IgD-negative memory B cell (primary cell): ENCODE measurements around the gene SUMO3. TPM values are rescaled to one million over a fixed set of nuclear protein-coding genes. Genes with fewer than 3 reads are reported as not detected.

ENCODE experiments used
- H3K27ac Mint-ChIP-seq, 3 donors: one replicate each; pipeline ENCODE4 v1.8.0; 2020 to 2022; ENCODE audit warnings: mild to moderate bottlenecking in 3 of 3, mixed read lengths in 3 of 3, moderate library complexity in 1 of 3
- H3K27me3 Mint-ChIP-seq: one replicate; pipeline ENCODE4 v1.8.0; 2021; ENCODE audit warnings: mixed read lengths
- H3K36me3 Mint-ChIP-seq: one replicate; pipeline ENCODE4 v1.8.0; 2020; ENCODE audit warnings: mild to moderate bottlenecking, mixed read lengths
- H3K4me1 Mint-ChIP-seq, 3 donors: one replicate each; pipeline ENCODE4 v1.8.0; 2020 to 2022; ENCODE audit warnings: mixed read lengths in 3 of 3, mild to moderate bottlenecking in 1 of 3
- H3K4me3 Mint-ChIP-seq, 4 donors: one replicate each; pipeline ENCODE4 v1.8.0; 2020 to 2022; ENCODE audit warnings: mild to moderate bottlenecking in 4 of 4, mixed read lengths in 4 of 4, moderate library complexity in 3 of 4
- H3K9me3 Mint-ChIP-seq, 3 donors: one replicate each; pipeline ENCODE4 v1.8.0; 2020 to 2021; ENCODE audit warnings: mixed read lengths in 3 of 3, mild to moderate bottlenecking in 1 of 3
- polyA plus RNA-seq: library from polyadenylated mRNA; unstranded; fragments of 300-500 nt; fragmentation: Illumina TruSeq; gene quantifications from one replicate; pipeline ENCODE4 v1.2.3, GENCODE V29; 2021

Gene SUMO3
- polyA plus RNA-seq, 1 donor from 2014 or later: 92.3 TPM

DNA sequence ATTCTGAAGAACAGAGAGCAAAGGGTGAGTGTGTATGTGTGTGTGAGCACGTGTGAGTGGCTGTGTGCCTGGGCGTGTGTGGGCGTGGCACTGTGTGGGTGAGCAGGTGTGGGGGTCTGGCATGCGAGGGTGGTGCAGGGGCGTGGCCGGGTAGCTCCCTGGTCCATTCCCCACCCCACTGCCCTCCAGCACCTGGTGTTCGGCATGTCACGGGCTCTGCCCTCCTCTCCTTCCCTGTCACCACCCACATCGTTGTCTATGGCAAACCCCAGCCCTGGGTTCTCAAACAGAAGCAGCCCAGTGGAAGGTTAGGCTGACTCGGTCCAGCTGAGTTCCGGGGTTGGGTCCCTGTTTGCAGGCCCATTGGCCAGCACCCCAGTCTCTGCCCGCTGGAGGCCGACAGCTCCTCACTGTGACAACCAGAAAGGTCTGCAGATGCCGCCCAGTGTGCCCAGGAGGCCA lies 56.1 kb downstream of the SUMO3 start:
- H3K27ac Mint-ChIP-seq: no peak overlapping the region
- no peaks in the 10 kb centered on the region for H3K27me3 Mint-ChIP-seq
- H3K9me3 Mint-ChIP-seq: no peaks in the 10 kb centered on the region
- peaks cover 0 to 9% (median 6%) of the 10 kb centered on the region in 3 donors for H3K4me1 Mint-ChIP-seq
- H3K36me3 Mint-ChIP-seq: no peaks in the 10 kb centered on the region
- peak overlapping the region in 1 of 4 donors; percentile 39 for H3K4me3 Mint-ChIP-seq

DNA sequence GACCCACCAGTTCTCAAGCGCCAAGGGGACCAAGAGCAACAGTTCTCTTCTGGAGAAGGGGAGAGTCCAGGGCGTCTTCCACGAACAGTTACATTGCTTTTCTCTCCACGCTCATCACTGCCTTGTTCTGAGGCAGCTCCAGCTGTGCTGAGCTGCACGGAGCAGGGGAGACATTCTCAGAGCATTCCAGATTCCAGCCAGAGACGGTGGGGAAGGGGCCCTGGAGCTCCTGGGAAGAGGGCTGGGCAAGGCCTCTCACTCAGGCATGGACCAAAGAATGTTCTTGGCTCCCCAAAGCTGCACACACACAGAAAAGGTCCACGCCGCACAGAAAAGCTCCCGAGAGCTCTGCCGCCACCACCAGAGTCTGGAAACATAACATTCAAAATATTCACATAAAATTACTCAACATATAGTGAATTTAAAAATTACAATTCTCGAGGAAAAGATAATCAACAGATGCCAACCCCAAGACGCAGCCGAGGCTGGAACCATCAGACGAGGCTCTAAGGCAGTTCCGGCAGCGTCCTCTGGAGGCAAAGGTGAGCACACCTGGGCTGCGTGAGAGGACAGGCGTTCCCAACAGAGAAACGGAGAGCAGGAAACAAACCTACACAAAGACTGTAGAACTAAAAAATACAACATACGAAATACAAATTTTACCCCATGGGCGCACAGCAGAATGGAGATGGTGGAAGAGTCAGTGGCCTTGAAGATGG lies 56.7 kb downstream of the SUMO3 start:
- Mint-ChIP-seq H3K27me3 (no peaks in the 10 kb centered on the region), H3K9me3 (no peaks in the 10 kb centered on the region), H3K4me1 (peaks cover 0 to 9% (median 6%) of the 10 kb centered on the region in 3 donors), H3K36me3 (no peaks in the 10 kb centered on the region), H3K27ac (no peak overlapping the region), H3K4me3 (no peak overlapping the region)

DNA sequence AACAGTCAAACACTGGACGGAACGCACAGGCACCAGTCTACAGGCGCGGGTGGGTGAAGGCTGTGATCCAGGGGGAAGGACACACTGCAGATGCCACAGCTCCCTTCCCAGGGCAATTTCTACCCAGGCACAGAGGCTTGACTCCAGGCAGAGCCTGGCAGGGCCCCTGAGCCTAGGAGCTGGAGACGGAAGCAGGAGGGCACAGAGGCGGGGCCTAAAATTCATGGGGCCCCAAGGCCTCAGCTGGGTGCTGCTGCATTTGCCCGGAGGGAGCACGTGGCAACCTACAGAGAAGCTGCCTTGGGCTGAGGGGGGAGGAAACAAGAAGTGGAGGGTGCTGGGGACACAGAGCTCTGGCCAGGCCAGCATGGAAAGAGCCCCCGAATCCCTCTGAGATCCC lies 57.5 kb downstream of the SUMO3 start:
- no peak overlapping the region for H3K27ac Mint-ChIP-seq
- peaks cover 0 to 4% (median 3%) of the 10 kb centered on the region in 3 donors for H3K4me1 Mint-ChIP-seq
- no peaks in the 10 kb centered on the region for H3K27me3 Mint-ChIP-seq
- H3K4me3 Mint-ChIP-seq: no peak overlapping the region
- no peaks in the 10 kb centered on the region for H3K36me3 Mint-ChIP-seq
- no peaks in the 10 kb centered on the region for H3K9me3 Mint-ChIP-seq

DNA sequence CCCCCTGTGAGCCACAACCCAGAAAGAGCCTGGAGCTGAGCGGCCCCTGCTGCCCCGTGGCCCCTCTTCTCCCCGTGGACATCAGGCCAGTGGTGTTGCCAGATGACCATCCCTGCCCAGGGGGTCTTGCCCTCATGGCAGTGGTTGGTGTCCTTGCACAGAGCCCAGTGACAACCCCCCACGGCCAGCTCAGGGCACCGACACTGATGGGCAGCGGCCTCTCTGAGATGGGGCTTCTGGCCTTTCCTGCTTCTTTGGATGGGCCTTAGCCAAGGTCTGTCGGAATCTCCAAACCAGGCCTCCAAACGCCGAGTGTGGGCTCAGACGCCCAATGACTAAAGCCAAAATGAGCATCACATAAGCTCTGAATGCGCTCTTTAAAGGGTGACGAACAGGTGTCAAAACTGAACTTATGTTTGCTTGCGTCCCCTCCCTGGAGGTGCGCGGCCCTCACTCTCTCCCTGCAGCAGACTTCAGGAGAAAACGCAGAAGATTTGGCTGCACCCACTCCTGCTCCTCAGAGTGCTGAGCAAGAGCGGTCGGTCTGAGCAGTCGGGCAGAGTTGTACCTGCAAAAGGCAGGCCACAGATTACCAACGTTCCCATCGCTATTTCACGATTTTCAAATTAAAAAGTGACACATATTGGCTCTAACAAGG lies 58.1 kb downstream of the SUMO3 start:
- Mint-ChIP-seq H3K36me3 (no peaks in the 10 kb centered on the region), H3K27me3 (no peaks in the 10 kb centered on the region), H3K9me3 (peaks cover 0 to 4% (median 0%) of the 10 kb centered on the region in 3 donors), H3K4me3 (no peak overlapping the region), H3K4me1 (peaks cover 0 to 4% (median 3%) of the 10 kb centered on the region in 3 donors), H3K27ac (no peak overlapping the region)

DNA sequence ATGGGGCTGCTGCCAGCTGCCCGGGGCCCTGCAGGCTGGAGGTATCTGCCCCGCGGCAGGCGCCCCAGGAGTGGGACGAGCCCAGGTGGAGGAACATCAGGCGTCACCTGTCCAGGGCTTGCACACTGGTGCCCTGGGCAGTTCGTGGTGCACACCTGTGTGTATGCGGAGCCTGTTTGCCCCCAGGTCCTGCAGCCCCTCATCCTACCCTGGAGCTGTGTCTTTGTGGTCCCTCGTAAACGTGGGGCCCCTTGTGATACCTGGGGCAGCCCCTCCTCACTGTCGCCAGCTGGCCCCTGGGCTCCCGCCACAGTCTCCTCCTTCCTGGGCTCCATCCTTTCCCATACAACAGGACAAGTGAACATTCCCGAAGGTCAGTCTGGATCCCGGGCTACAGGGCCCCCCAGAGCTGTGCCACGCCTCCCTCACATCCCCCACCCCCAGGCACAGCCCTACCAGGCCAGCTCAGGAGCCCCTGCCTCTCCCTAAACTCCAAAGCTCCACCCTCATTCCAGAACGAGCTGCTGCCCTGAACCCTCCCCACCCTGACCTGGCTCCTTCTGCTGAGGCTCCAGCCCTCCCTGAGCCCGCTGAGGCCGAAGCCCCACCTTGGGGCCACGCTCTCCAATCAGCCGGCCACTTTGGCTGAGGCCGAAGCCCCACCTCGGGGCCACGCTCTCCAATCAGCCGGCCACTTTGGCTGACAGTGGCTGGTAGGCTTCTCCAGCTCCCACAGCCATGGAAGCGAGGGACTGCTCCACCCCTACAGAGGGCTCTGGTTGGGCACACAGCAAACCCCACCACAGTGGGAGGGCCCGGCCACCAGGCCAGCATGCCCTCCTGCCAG lies 58.9 kb downstream of the SUMO3 start:
- no peak overlapping the region for H3K27ac Mint-ChIP-seq
- no peaks in the 10 kb centered on the region for H3K36me3 Mint-ChIP-seq
- peaks cover 0 to 6% (median 0%) of the 10 kb centered on the region in 3 donors for H3K9me3 Mint-ChIP-seq
- no peak overlapping the region for H3K4me3 Mint-ChIP-seq
- peaks cover 0 to 4% (median 3%) of the 10 kb centered on the region in 3 donors for H3K4me1 Mint-ChIP-seq
- no peaks in the 10 kb centered on the region for H3K27me3 Mint-ChIP-seq

DNA sequence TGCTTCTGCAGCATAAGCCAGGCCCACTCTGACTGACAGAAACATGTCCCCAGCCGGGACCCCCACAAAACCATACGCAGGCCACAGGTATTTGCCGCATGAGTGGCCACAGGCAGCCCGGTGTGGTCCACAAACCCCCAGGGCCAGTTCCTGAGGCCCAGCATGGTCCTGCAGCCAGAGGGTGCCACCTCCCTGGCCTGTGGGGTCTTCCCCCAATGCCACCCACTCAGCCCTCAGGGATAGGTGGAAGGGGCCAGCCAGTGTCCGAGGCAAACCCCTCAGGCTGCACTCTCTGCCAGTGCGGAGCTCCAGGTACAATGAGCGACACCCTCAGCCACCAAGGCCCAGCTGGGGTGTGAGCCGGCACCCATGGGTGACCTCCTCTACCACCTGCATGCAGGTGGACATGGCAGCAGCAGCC lies 59.7 kb downstream of the SUMO3 start:
- peaks cover 0 to 6% (median 0%) of the 10 kb centered on the region in 3 donors for H3K9me3 Mint-ChIP-seq
- H3K27me3 Mint-ChIP-seq: no peaks in the 10 kb centered on the region
- peaks cover 0 to 4% (median 3%) of the 10 kb centered on the region in 3 donors for H3K4me1 Mint-ChIP-seq
- no peak overlapping the region for H3K4me3 Mint-ChIP-seq
- H3K27ac Mint-ChIP-seq: no peak overlapping the region
- H3K36me3 Mint-ChIP-seq: no peaks in the 10 kb centered on the region

DNA sequence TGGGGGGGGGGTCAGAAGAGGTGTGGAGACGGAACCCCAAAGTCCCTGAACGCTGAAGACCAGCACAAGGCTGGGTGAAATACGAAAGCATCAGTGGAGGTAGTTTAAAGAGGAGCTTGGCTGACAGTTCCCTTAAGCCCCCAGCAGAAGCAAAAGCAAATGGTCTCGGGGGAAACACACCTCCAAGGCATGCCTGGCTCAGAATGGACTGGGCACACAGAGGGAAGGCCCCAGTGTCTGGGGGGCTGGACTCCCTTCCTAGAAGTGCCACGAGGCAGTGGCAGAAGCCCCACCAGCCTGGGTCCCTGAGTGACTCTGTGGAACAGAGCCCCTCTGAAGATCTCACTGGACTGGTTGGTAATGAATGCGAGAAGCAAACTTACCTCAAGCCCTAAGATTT lies 60.1 kb downstream of the SUMO3 start:
- Mint-ChIP-seq H3K36me3 (no peaks in the 10 kb centered on the region), H3K9me3 (peaks cover 0 to 6% (median 0%) of the 10 kb centered on the region in 3 donors), H3K4me3 (no peak overlapping the region), H3K27me3 (no peaks in the 10 kb centered on the region), H3K4me1 (peaks cover 0 to 4% (median 3%) of the 10 kb centered on the region in 3 donors), H3K27ac (no peak overlapping the region)

DNA sequence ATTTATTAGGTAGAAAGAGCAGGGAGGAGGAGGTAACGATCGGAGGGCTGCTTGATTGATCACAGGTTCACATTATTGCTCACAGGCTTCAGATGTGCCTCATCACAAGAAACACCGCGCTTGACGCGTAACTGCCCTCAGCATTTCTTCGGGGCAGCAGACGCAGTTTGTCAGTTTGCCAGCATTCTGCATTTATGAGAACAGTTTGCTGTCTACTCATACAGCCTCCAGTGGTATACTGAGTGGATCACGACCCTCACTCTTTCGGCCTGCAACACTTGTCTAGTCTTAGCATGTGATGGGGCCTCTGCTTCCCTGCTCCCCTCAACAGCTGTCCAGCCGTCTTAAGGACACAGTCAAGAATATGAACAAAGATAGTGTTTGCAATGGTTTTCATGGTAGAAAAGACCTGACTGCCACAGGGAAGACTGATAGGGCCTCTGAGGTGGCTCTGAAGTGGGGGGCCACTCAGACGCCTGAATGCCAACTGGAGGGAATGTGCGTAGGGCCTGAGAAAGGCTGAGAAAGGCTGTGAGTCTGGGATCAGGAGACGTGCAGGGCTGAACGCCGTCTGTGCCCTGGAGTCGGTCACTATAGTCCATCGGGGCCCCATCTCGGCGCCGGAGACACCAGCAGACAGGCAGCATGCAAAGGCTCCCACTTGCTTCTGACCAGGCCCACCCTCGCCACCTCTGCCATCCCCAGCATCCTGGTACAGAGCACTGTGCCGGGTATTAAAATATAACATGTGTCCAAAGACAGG lies 61.3 kb downstream of the SUMO3 start:
- H3K27me3 Mint-ChIP-seq: no peaks in the 10 kb centered on the region
- no peaks in the 10 kb centered on the region for H3K36me3 Mint-ChIP-seq
- H3K4me3 Mint-ChIP-seq: no peak overlapping the region
- peaks cover 0 to 4% (median 3%) of the 10 kb centered on the region in 3 donors for H3K4me1 Mint-ChIP-seq
- no peak overlapping the region for H3K27ac Mint-ChIP-seq
- peaks cover 0 to 6% (median 0%) of the 10 kb centered on the region in 3 donors for H3K9me3 Mint-ChIP-seq

Other genes starting within 250 kb of the SUMO3 start
- not detected for gene KRTAP10-4, start 244.3 kb downstream of the SUMO3 start, polyA plus RNA-seq
- not detected for gene KRTAP10-5, start 237.5 kb downstream of the SUMO3 start, polyA plus RNA-seq
- gene KRTAP10-6, start 225.6 kb downstream of the SUMO3 start, polyA plus RNA-seq: not detected
- gene KRTAP10-7, start 217.5 kb downstream of the SUMO3 start, polyA plus RNA-seq: not detected
- not detected for gene KRTAP10-8, start 206.0 kb downstream of the SUMO3 start, polyA plus RNA-seq
- gene KRTAP10-9, start 191.0 kb downstream of the SUMO3 start, polyA plus RNA-seq: not detected
- not detected for gene KRTAP10-10, start 180.7 kb downstream of the SUMO3 start, polyA plus RNA-seq
- gene KRTAP10-11, start 171.6 kb downstream of the SUMO3 start, polyA plus RNA-seq: not detected
- not detected for gene KRTAP12-4, start 163.4 kb downstream of the SUMO3 start, polyA plus RNA-seq
- not detected for gene KRTAP12-3, start 160.1 kb downstream of the SUMO3 start, polyA plus RNA-seq
- not detected for gene KRTAP12-2, start 151.1 kb downstream of the SUMO3 start, polyA plus RNA-seq
- not detected for gene KRTAP12-1, start 135.9 kb downstream of the SUMO3 start, polyA plus RNA-seq
- not detected for gene KRTAP10-12, start 120.9 kb downstream of the SUMO3 start, polyA plus RNA-seq
- gene TSPEAR, start 106.5 kb downstream of the SUMO3 start, polyA plus RNA-seq: not detected
- 55.7 TPM for gene UBE2G2, start 16.2 kb downstream of the SUMO3 start, polyA plus RNA-seq
- gene PTTG1IP, start 55.6 kb upstream of the SUMO3 start, polyA plus RNA-seq: 44.7 TPM
- gene ITGB2, start 102.8 kb upstream of the SUMO3 start, polyA plus RNA-seq: 294 TPM
- gene SLX9, start 122.0 kb upstream of the SUMO3 start, polyA plus RNA-seq: 12.3 TPM